ENCODE results near the gene ANKS3.
A peak's percentile ranks its signal among the peaks of the same experiment; 100 is the strongest.

Gene ANKS3

GRCh38 chr16:4728676-4729075 lies 5.4 kb downstream of the ANKS3 start:
- no peak for DNase-seq (ENCODE audit: extremely low read depth in 1 of 2, low read depth in 1 of 2)

- DNase-seq (ENCODE audit: extremely low read depth in 1 of 2, low read depth in 1 of 2) = no peak
Measured at GRCh38 chr16:4726616-4727015, 7.5 kb downstream of the ANKS3 start.

GRCh38 chr16:4724661-4725270 lies 9.3 kb downstream of the ANKS3 start:
- DNase-seq (ENCODE audit: extremely low read depth in 1 of 2, low read depth in 1 of 2) = no peak

GRCh38 chr16:4723071-4723767 lies 10.9 kb downstream of the ANKS3 start:
- DNase-seq (ENCODE audit: extremely low read depth in 1 of 2, low read depth in 1 of 2) = no peak

- no peak for DNase-seq (ENCODE audit: extremely low read depth in 1 of 2, low read depth in 1 of 2)
Measured at GRCh38 chr16:4718466-4718865, 15.6 kb downstream of the ANKS3 start.

- DNase-seq (ENCODE audit: extremely low read depth in 1 of 2, low read depth in 1 of 2) = no peak
Measured at GRCh38 chr16:4714996-4715395, 19.1 kb downstream of the ANKS3 start.

GRCh38 chr16:4713663-4714501 lies 20.2 kb downstream of the ANKS3 start:
- no peak for DNase-seq (ENCODE audit: extremely low read depth in 1 of 2, low read depth in 1 of 2)

- DNase-seq (ENCODE audit: extremely low read depth in 1 of 2, low read depth in 1 of 2) = no peak
Measured at GRCh38 chr16:4709481-4709880, 24.6 kb downstream of the ANKS3 start.

- no peak for DNase-seq (ENCODE audit: extremely low read depth in 1 of 2, low read depth in 1 of 2)
Measured at GRCh38 chr16:4706871-4707270, 27.2 kb downstream of the ANKS3 start.

- DNase-seq (ENCODE audit: extremely low read depth in 1 of 2, low read depth in 1 of 2) = no peak
Measured at GRCh38 chr16:4704913-4705312, 29.2 kb downstream of the ANKS3 start.

- no peak for DNase-seq (ENCODE audit: extremely low read depth in 1 of 2, low read depth in 1 of 2)
Measured at GRCh38 chr16:4704491-4704890, 29.6 kb downstream of the ANKS3 start.

- DNase-seq (ENCODE audit: extremely low read depth in 1 of 2, low read depth in 1 of 2) = no peak
Measured at GRCh38 chr16:4703906-4704305, 30.2 kb downstream of the ANKS3 start.

- DNase-seq (ENCODE audit: extremely low read depth in 1 of 2, low read depth in 1 of 2) = no peak
Measured at GRCh38 chr16:4702466-4702808, 31.6 kb downstream of the ANKS3 start.

- no peak for DNase-seq (ENCODE audit: extremely low read depth in 1 of 2, low read depth in 1 of 2)
Measured at GRCh38 chr16:4701791-4702465, 32.1 kb downstream of the ANKS3 start.

GRCh38 chr16:4700997-4701743 lies 32.9 kb downstream of the ANKS3 start:
- DNase-seq (ENCODE audit: extremely low read depth in 1 of 2, low read depth in 1 of 2) = no peak

- peak in 1 of 2 donors; percentile 31 for DNase-seq (ENCODE audit: extremely low read depth in 1 of 2, low read depth in 1 of 2)
Measured at GRCh38 chr16:4700380-4700996, 33.6 kb downstream of the ANKS3 start.

GRCh38 chr16:4699046-4699556 lies 35.0 kb downstream of the ANKS3 start:
- DNase-seq (ENCODE audit: extremely low read depth in 1 of 2, low read depth in 1 of 2) = no peak

- no peak for DNase-seq (ENCODE audit: extremely low read depth in 1 of 2, low read depth in 1 of 2)
Measured at GRCh38 chr16:4698321-4699045, 35.6 kb downstream of the ANKS3 start.

GRCh38 chr16:4697848-4698291 lies 36.2 kb downstream of the ANKS3 start:
- no peak for DNase-seq (ENCODE audit: extremely low read depth in 1 of 2, low read depth in 1 of 2)
